Lower lobe of right lung (tissue), 2 donors: Measurements from ENCODE around the gene DIP2C. TPM values are rescaled to one million over a fixed set of nuclear protein-coding genes. Genes with fewer than 3 reads are reported as not detected.
"Not testable (repeated sequence)": the region's sequence is repeated elsewhere in the genome, so short reads cannot be mapped to it uniquely, and the experiment has no call there.

ENCODE experiments used
- ATAC-seq, 2 donors: fragments of 200-7000 bp; cut with Tn5 transposase; one replicate each; pipeline ENCODE4 v1.9.1; 2020 to 2022; ENCODE audit warnings: mild to moderate bottlenecking in 2 of 2, moderate library complexity in 2 of 2
- DNase-seq: peaks from one replicate; pipeline ENCODE4 v3.0.0-alpha.2; 2020
- H3K27ac ChIP-seq: fragments of 200-600 bp; one replicate; pipeline ENCODE4 v1.8.0; 2022
- H3K27me3 ChIP-seq: fragments of 200-600 bp; one replicate; pipeline ENCODE4 v1.8.0; 2022; ENCODE audit warnings: low read depth
- H3K36me3 ChIP-seq: fragments of 200-600 bp; one replicate; pipeline ENCODE4 v1.8.0; 2022; ENCODE audit warnings: mild to moderate bottlenecking
- H3K4me1 ChIP-seq: fragments of 200-600 bp; one replicate; pipeline ENCODE4 v1.8.0; 2022
- H3K4me3 ChIP-seq: fragments of 200-600 bp; one replicate; pipeline ENCODE4 v1.8.0; 2022; ENCODE audit warnings: mild to moderate bottlenecking
- H3K9me3 ChIP-seq: fragments of 200-600 bp; one replicate; pipeline ENCODE4 v1.8.0; 2022
- intact Hi-C: fragments of 100-400 bp; cut with DNase I; formaldehyde crosslinking; loops from one replicate; pipeline ENCODE4 v1.11.0; 2022
- total RNA-seq: library from RNA; stranded (reverse); fragmentation: NEBNext Ultra II Directional; extraction: Animal tissue kit (Norgen Biotek cat#: 25700); gene quantifications from one replicate; pipeline ENCODE4 v1.2.1, GENCODE V29; 2021
- TF ChIP-seq, protein P1 (sequence below): fragments of 200-600 bp; IDR thresholded peaks from one replicate; pipeline ENCODE4 v1.8.0; 2022; ENCODE audit warnings: antibody characterized with exemption, mild to moderate bottlenecking
- donor health status: DM: no; HTN: yes; CAD: no; lungs with severe emphysema.

The DIP2C gene
- total RNA-seq, 1 donor from 2014 or later: 15.1 TPM

- H3K4me3 ChIP-seq: no peak overlapping the region
- peaks cover 24% of the 10 kb centered on the region for H3K4me1 ChIP-seq
- H3K27me3 ChIP-seq: no peaks in the 10 kb centered on the region
- DNase-seq (no peak), ATAC-seq (no peak)
- no peaks in the 10 kb centered on the region for H3K9me3 ChIP-seq
- intact Hi-C loops: no loop called here
- TF ChIP-seq, protein P1, sequence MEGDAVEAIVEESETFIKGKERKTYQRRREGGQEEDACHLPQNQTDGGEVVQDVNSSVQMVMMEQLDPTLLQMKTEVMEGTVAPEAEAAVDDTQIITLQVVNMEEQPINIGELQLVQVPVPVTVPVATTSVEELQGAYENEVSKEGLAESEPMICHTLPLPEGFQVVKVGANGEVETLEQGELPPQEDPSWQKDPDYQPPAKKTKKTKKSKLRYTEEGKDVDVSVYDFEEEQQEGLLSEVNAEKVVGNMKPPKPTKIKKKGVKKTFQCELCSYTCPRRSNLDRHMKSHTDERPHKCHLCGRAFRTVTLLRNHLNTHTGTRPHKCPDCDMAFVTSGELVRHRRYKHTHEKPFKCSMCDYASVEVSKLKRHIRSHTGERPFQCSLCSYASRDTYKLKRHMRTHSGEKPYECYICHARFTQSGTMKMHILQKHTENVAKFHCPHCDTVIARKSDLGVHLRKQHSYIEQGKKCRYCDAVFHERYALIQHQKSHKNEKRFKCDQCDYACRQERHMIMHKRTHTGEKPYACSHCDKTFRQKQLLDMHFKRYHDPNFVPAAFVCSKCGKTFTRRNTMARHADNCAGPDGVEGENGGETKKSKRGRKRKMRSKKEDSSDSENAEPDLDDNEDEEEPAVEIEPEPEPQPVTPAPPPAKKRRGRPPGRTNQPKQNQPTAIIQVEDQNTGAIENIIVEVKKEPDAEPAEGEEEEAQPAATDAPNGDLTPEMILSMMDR: no peak
- H3K36me3 ChIP-seq: no peaks in the 10 kb centered on the region
- no peak overlapping the region for H3K27ac ChIP-seq
Measured at GRCh38 chr10:651692-652091, 37.8 kb downstream of the DIP2C start.

DNA sequence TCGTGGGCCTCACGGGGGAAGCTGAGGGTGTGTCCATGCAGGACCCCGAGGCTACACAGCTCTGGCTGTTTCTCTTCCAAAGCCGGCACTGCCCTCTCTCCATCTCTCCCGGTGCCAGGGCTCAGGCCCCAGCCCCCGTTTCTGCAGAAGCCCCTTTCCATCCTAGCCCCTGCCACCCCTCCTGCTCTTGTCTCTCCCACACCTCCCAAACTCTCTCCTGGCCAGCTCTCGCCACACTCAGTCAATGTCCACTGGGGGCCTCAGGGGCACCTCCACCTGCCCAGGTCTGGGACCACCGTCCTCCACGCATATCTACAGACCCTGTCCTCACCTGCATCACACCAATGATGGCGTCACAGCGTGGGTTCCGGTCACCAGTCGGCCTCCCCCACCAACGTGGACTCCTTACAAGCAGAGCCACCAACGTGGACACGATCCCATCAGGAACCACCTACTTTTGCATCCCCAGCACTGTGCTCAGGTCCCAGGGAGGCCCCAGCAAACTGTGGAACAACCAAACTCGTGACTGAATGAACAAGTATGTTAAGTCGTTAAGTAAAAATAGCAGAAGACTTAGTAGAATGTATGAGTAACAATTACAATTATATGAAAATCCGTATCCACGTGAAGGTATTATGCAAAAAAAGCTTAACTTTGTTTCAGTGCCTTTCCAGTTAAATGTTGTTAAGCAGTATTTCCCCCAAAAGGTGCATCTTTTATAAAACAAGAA lies 38.4 kb downstream of the DIP2C start:
- no peaks in the 10 kb centered on the region for H3K9me3 ChIP-seq
- TF ChIP-seq, protein P1: no peak
- ATAC-seq (peak in 1 of 2 donors; percentile 21), DNase-seq (no peak)
- H3K4me3 ChIP-seq: no peak overlapping the region
- H3K27ac ChIP-seq: no peak overlapping the region
- peaks cover 24% of the 10 kb centered on the region for H3K4me1 ChIP-seq
- H3K36me3 ChIP-seq: no peaks in the 10 kb centered on the region
- no peaks in the 10 kb centered on the region for H3K27me3 ChIP-seq
- intact Hi-C loops: no loop called here

- ATAC-seq (peak; percentile 19 to 25), DNase-seq (no peak)
- no peak overlapping the region for H3K27ac ChIP-seq
Measured at GRCh38 chr10:650441-650851, 39.0 kb downstream of the DIP2C start.

GRCh38 chr10:649798-650440 lies 39.5 kb downstream of the DIP2C start:
- no peak for DNase-seq
- ATAC-seq: peak; percentile 55 to 60
- TF ChIP-seq, protein P1: no peak

More at GRCh38 chr10:650441-650851, 39.0 kb downstream of the DIP2C start:
- intact Hi-C loops: no loop called here
- Histone ChIP-seq H3K27me3 (no peaks in the 10 kb centered on the region), H3K4me1 (peaks cover 24% of the 10 kb centered on the region), H3K36me3 (no peaks in the 10 kb centered on the region), H3K9me3 (peaks cover under 1% of the 10 kb centered on the region), H3K4me3 (peak overlapping the region; percentile 1)
- TF ChIP-seq, protein P1: no peak

GRCh38 chr10:649445-649797 lies 40.0 kb downstream of the DIP2C start:
- Histone ChIP-seq H3K27me3 (no peaks in the 10 kb centered on the region), H3K9me3 (peaks cover 7% of the 10 kb centered on the region), H3K36me3 (no peaks in the 10 kb centered on the region), H3K4me3 (no peak overlapping the region), H3K4me1 (peaks cover 20% of the 10 kb centered on the region), H3K27ac (no peak overlapping the region)
- DNase-seq: no peak
- TF ChIP-seq, protein P1: no peak
- peak in 1 of 2 donors; percentile 15 for ATAC-seq
- intact Hi-C loops: no loop called here

More at GRCh38 chr10:649798-650440, 39.5 kb downstream of the DIP2C start:
- intact Hi-C loops: no loop called here
- Histone ChIP-seq H3K36me3 (no peaks in the 10 kb centered on the region), H3K4me1 (peaks cover 24% of the 10 kb centered on the region), H3K4me3 (peak overlapping the region; percentile 1), H3K9me3 (peaks cover 5% of the 10 kb centered on the region), H3K27ac (no peak overlapping the region), H3K27me3 (no peaks in the 10 kb centered on the region)

DNA sequence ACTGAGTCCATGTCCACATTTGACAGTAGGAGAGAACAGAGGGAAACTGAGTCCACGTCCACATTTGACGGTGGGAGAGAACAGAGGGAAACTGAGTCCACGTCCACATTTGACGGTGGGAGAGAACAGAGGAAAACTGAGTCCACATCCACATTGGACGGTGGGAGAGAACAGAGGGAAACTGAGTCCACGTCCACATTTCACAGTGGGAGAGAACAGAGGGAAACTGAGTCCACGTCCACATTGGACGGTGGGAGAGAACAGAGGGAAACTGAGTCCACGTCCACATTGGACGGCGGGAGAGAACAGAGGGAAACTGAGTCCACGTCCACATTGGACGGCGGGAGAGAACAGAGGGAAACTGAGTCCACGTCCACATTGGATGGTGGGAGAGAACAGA lies 42.4 kb downstream of the DIP2C start:
- ATAC-seq, intact Hi-C loops, H3K27me3 ChIP-seq, H3K27ac ChIP-seq, H3K4me3 ChIP-seq, H3K36me3 ChIP-seq, H3K9me3 ChIP-seq, DNase-seq: not testable (repeated sequence)
- peaks cover 17% of the 10 kb centered on the region for H3K4me1 ChIP-seq
